Endothelial cell of umbilical vein (primary cell): ENCODE measurements around the gene NOP9.

Experiments
- EZH2 ChIP-seq: IDR thresholded peaks from 2 replicates; pipeline ENCODE4 v1.6.1; 2012; ENCODE audit warnings: borderline replicate concordance, low read depth, mild to moderate bottlenecking, moderate library complexity, low read length, inconsistent platforms; ENCODE audit not compliant: severe bottlenecking
- FOS ChIP-seq: IDR thresholded peaks from 2 replicates; pipeline ENCODE4 v1.6.1; 2011; ENCODE audit warnings: mild to moderate bottlenecking, low read length, moderate library complexity, borderline replicate concordance; ENCODE audit not compliant: insufficient read depth
- GATA2 ChIP-seq: IDR thresholded peaks from 2 replicates; pipeline ENCODE4 v1.7.0; 2011; ENCODE audit warnings: low read depth, mild to moderate bottlenecking, moderate library complexity, mixed read lengths, low read length; ENCODE audit not compliant: insufficient read length, insufficient read depth
- JUN ChIP-seq: IDR thresholded peaks from 2 replicates; pipeline ENCODE4 v1.6.1; 2011; ENCODE audit warnings: borderline replicate concordance, low read depth; ENCODE audit not compliant: insufficient read length, insufficient read depth
- POLR2A ChIP-seq: IDR thresholded peaks from 2 replicates; pipeline ENCODE4 v1.6.1; 2012; ENCODE audit warnings: low read depth, mild to moderate bottlenecking, control low read depth, low read length
- POLR2AphosphoS5 ChIP-seq: IDR thresholded peaks from 2 replicates; pipeline ENCODE4 v1.6.1; 2012; ENCODE audit warnings: low read depth, mild to moderate bottlenecking, control low read depth, low read length, moderate library complexity; ENCODE audit not compliant: insufficient read depth
- TF ChIP-seq, protein P1 (sequence below), 2 donors: IDR thresholded peaks; 1 replicate in 1 of 2; 2 replicates in 1 of 2; pipeline ENCODE4 v1.5.1; 2011; ENCODE audit warnings: low read length in 2 of 2, mild to moderate bottlenecking in 2 of 2, moderate library complexity in 2 of 2, control low read depth in 1 of 2, inconsistent platforms in 1 of 2, low read depth in 1 of 2; ENCODE audit not compliant: insufficient read depth in 1 of 2; ENCODE audit errors: extremely low read depth in 1 of 2
- TF ChIP-seq, protein P2 (sequence below): IDR thresholded peaks from 2 replicates; pipeline ENCODE4 v1.6.1; 2011; ENCODE audit not compliant: insufficient read depth, insufficient read length

DNA sequence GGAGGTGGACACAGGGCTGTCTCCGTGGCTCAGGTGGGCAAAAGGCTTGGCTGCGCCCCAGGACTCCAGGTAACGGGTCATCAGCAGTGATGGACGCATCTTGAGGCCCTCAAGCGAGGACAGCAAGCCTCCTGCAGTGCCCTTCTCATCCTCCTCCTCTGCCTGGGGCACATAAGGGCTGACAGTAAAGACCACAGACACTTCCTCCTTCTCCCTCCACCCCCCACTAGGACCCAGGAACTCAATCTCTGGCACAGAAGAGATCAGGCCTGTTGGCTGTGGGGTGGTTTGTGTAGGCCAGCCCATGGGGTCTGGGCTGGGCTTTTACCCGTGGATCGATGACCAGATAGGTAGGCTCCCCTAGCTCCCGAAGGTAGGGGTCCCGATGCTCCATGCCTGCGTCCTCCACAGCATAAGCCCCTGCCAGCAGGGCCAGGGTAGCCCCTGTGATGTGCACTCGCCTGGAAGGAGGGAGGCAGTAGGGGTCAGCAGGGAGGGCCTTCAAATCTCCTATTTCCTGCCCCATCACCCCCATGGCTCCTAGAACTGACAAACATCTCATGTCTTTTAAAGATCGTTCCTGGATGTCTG is 29.5 kb downstream of the NOP9 start:
- TF ChIP-seq, protein P1, sequence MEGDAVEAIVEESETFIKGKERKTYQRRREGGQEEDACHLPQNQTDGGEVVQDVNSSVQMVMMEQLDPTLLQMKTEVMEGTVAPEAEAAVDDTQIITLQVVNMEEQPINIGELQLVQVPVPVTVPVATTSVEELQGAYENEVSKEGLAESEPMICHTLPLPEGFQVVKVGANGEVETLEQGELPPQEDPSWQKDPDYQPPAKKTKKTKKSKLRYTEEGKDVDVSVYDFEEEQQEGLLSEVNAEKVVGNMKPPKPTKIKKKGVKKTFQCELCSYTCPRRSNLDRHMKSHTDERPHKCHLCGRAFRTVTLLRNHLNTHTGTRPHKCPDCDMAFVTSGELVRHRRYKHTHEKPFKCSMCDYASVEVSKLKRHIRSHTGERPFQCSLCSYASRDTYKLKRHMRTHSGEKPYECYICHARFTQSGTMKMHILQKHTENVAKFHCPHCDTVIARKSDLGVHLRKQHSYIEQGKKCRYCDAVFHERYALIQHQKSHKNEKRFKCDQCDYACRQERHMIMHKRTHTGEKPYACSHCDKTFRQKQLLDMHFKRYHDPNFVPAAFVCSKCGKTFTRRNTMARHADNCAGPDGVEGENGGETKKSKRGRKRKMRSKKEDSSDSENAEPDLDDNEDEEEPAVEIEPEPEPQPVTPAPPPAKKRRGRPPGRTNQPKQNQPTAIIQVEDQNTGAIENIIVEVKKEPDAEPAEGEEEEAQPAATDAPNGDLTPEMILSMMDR (IDR thresholded peaks at IDR 0.05; ENCODE audit: extremely low read depth in 1 of 2, insufficient read depth in 1 of 2, low read depth in 1 of 2, low read length in 2 of 2): no peak
- TF ChIP-seq EZH2 (no peak), POLR2A (no peak), POLR2AphosphoS5 (no peak), JUN (no peak), GATA2 (no peak), FOS (no peak)
- TF ChIP-seq, protein P2, sequence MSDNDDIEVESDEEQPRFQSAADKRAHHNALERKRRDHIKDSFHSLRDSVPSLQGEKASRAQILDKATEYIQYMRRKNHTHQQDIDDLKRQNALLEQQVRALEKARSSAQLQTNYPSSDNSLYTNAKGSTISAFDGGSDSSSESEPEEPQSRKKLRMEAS: no peak
